ENCODE results near the gene MLST8.
A peak's percentile ranks its signal among the peaks of the same experiment; 100 is the strongest.
"Not testable (repeated sequence)": the region's sequence is repeated elsewhere in the genome, so short reads cannot be mapped to it uniquely, and the experiment has no call there.

MLST8 gene

DNA sequence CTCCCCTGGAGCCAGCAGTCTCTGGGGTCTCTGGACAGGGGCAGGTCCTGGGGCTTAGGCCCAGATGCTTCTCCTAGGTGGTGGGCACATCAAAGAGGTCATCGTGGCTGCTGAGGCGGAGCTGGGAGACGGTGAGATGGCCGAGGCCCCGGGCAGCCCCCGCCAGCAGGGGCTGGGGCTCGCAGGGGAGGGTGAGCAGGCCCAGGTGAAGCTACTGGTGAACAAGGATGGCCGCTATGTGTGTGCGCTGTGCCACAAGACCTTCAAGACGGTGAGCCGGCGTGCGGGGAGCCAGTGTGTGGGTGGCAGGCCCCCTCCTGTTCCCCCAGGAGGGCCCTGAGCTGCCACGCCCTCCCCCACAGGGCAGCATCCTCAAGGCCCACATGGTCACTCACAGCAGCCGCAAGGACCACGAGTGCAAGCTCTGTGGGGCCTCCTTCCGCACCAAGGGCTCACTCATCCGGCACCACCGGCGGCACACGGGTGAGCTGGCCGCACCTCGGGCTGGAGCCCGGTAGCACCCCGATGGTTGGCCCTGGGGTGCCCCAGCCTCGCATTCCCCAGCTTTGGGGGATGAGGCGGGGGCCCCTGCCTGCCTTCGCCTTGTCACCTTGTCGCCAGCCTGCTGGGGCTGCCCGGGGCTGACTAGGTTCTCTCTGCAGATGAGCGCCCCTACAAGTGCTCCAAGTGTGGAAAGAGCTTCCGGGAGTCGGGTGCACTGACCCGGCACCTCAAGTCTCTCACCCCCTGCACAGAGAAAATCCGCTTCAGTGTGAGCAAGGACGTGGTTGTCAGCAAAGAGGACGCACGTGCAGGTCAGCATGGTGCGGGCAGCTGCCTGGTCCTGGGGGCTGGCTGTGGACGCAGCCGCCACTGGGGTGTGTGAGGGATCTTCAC, 27.1 kb downstream of the MLST8 start:
- no peak for DNase-seq

- DNase-seq: no peak
Observed at GRCh38 chr16:2233046-2233775, 28.0 kb downstream of the MLST8 start.

DNA sequence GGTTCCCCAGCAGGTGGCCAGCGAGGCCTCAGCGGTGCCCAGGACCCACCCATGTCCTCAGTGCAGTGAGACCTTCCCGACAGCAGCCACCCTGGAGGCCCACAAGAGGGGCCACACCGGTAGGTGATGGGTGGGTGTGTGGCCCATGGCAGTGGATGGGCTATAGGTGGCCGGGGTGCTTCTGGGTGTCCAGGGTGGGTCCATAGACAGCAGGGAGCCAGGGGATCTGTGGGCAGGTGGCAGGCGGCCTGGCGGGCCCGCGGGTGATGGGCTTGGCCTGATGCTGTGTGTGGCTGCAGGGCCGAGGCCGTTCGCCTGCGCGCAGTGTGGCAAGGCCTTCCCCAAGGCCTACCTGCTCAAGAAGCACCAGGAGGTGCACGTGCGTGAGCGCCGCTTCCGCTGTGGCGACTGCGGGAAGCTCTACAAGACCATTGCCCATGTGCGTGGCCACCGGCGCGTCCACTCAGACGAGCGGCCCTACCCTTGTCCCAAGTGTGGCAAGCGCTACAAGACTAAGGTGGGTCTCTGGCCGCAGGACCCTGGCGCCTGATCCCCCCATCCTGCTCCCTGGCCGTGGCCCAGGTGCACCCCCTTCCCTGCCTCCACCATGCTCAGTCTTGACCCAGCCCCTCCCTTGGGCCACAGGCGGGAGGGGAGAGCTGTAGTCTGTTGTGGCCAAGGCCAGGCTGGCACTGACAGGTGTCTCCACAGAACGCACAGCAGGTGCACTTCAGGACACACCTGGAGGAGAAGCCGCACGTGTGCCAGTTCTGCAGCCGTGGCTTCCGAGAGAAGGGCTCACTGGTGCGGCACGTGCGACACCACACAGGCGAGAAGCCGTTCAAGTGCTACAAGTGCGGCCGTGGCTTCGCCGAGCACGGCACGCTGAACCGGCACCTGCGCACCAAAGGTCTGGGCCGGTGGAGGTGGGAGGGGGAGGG, 28.9 kb downstream of the MLST8 start:
- no peak for DNase-seq

GRCh38 chr16:2234813-2235170, 29.5 kb downstream of the MLST8 start:
- no peak for DNase-seq

DNA sequence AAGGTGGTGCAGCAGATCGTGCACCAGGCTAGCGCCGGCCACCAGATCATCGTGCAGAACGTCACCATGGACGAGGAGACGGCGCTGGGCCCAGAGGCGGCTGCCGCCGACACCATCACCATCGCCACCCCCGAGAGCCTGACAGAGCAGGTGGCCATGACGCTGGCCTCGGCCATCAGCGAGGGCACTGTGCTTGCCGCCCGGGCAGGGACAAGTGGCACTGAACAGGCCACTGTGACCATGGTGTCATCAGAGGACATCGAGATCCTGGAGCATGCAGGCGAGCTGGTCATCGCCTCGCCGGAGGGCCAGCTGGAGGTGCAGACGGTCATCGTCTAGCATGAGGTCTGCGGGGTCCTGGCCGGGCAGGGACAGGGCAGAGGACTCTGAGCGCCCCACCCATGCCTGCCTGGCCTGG, 30.0 kb downstream of the MLST8 start:
- no peak for DNase-seq

- no peak for DNase-seq
Observed at GRCh38 chr16:2235695-2236336, 30.6 kb downstream of the MLST8 start.

GRCh38 chr16:2236337-2237101, 31.3 kb downstream of the MLST8 start, which contains the start of gene DNASE1L2:
DNASE1L2 (plus strand) TSS chr16:2236444; CDS start chr16:2236817, 373 bp downstream.
- peak; percentile 37 for DNase-seq

- DNase-seq: no peak
Observed at GRCh38 chr16:2237102-2237482, 31.8 kb downstream of the MLST8 start.

- DNase-seq: no peak
Observed at GRCh38 chr16:2237493-2238149, 32.4 kb downstream of the MLST8 start.

DNA sequence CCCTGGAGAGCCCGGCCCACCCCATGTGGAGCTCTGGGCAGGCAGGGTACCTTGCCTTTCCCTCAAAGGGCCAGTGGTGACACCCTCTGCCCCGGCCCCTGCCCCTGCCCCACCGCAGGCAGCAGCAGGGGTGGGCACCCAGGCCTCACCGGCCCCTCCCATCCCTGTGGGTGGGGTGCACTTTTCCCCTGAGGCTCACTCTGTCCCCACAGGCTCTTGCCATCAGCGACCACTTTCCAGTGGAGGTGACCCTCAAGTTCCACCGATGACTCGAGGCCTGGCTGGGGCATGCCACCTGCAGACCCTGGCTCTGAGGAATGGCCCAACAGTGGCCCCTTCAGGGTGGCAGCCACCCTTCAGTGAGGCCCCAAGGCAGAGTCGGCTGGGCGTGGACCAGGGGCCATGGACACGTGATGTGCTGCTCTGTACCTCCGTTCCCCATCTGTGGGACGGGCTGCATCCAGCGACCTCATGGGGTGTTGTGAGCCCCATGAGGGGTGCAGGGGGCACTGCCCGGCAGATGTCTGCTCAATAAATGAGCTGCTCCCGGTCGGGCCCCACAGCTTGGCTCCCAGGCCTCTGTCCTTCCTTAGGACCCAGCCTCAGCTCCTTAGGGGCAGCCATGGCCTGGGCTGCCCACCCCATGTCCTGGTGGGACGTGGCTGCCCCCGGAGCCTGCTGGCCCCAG, 33.0 kb downstream of the MLST8 start:
- DNase-seq: no peak

DNA sequence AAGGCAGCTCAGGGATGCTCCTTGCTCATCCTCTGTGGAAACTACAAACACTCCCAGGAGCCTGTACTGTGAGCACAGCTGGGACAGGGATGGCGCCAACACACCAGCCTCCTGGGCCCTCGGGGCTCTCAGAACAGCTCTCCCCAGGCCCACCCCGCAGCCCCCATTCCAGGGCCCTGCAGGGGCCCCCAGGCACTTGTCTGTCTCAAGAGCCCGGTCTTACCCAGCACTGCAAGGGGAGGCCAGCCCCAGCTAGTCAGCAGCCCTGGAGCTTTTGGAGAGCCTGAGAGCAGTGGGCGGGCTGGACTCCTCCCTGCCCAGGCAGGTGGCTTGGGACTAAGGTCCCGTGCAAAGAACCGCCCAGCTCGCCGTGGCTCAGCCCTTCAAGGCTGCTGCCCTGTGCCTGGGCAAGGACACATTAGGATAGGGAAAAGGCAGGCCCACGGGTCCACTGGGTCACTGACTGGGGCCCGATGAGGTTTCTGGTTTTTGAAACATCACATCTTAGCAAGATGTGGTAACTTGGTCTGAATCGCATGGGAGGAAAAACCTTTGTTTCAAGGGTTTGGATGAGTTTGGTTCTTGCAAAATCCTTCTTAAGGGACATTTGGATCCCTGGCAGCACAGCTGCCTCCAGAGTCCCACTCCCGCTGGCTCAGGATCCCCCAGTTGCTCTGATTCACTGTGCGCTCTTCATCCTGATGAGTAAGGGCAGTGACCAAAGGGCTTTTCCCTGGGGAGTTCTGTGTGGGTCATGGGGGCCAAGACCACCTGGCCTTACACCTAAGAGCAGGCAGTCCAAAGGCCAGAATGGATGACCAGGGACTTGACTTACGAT, 33.8 kb downstream of the MLST8 start:
- DNase-seq: no peak

- DNase-seq: not testable (repeated sequence)
Observed at GRCh38 chr16:2240331-2240730, 35.1 kb downstream of the MLST8 start.

DNA sequence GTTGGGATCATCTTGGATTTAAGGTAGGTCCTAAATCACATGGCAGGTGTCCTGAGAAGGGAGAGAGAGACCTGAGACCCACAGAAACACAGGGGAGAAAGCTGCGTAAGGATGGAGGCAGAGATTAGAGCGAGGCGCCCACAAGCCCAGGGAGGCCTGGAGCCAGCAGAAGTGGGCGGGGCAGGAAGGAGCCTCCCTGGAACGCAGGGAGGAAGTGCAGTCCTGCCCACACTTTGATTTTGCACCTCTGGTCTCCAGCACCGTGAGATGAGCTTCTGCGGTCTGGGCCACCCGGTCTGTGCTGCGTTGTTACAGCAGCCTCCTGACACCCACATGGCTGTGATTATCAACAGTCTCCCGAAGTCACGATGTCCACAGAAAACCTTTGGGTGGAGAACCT, 37.3 kb downstream of the MLST8 start:
- DNase-seq: no peak

GRCh38 chr16:2243031-2243528, 37.8 kb downstream of the MLST8 start:
- no peak for DNase-seq

- no peak for DNase-seq
Observed at GRCh38 chr16:2243781-2244180, 38.5 kb downstream of the MLST8 start.

DNA sequence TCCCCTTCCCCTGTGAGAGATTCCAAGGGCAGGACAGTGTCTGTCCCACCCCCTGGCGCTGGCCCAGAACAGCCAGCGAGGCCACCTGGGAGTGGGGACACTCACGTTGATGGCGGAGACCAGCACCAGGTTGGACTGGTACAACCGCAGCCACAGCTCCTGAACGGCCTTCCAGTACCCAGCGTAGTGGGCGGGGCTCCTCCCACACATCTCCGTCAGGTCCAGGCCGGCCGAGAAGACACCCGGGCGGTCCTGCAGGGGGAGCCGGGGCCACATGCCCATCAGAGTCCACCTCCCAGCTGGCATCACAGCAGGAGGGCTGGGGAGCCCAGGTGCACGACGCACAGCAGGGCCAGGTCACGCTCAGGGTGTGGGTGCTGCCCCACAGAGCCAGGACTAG, 39.0 kb downstream of the MLST8 start:
- no peak for DNase-seq

DNA sequence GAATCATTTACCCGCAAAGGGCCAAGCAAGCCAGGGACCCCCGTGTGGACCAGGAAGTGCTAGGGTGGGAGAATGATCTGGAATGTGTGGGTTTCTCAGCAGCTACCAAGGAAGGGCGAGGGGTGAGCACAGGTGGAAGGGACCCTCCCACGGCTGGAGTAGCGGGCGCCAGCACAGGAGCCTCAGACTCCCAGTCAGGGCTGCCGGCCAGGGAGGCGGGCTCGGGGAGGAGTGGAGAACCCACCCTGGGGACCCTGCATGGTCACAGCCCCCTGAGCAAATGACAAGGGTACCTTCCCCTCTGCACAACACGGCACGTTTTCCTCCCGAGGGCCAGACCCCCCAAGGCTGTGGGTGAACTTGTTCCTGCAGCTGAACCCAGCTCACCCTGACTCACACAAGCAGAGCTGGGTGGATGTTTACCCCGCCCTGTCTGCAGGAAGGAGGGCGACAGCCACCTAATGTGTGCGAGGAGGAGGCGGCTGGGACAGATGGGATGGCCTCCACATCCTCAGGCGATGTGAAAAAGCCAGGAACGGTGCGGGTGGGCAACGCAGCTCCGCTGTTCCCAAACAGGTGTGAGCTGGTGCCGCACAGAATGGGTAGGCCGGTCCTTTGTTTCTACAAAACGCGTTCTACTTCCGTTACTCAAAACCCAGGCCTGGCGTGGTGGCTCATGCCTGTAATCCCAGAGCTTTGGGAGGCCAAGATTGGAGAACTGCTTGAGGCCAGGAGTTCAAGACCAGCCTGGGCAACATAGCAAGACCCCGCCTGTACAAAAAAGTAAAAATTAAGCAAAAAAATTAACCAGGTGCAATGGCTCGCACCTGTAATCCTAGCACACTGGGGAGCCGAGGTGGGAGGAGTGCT, 39.9 kb downstream of the MLST8 start:
- DNase-seq: no peak

GRCh38 chr16:2246301-2246885, 41.1 kb downstream of the MLST8 start:
- DNase-seq: no peak
